Left forelimb (tissue), 1 donor: ENCODE measurements around the gene P4HTM.
"Not testable (repeated sequence)": the region's sequence is repeated elsewhere in the genome, so short reads cannot be mapped to it uniquely, and the experiment has no call there.

Experiments used
- DNase-seq: peaks from one replicate; pipeline ENCODE4 v3.0.0-alpha.2; 2018; ENCODE audit warnings: low spot score

P4HTM gene

GRCh38 chr3:49008627-49009026, 18.6 kb downstream of the P4HTM start:
- DNase-seq = not testable (repeated sequence)

DNA sequence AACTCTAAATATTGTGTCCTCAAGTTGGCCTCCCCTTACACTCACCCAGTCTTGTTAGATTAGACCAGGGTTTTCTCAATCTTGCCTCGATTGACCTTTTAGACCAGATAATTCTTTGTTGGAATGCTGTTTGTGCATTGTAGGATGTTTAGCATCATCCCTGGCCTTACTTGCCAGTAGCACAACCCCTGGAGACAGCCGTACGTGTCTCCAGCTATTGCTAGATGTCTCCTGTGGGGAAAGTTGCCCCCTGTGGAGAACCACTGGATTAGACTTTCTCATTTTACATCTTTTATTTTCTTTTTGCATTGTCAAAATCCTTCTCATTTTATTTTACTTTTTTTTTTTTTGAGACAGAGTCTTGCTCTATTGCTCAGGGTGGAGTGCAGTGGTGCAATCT, 19.4 kb downstream of the P4HTM start:
- DNase-seq = no peak

GRCh38 chr3:49012441-49013017, 22.5 kb downstream of the P4HTM start:
- DNase-seq = no peak

DNA sequence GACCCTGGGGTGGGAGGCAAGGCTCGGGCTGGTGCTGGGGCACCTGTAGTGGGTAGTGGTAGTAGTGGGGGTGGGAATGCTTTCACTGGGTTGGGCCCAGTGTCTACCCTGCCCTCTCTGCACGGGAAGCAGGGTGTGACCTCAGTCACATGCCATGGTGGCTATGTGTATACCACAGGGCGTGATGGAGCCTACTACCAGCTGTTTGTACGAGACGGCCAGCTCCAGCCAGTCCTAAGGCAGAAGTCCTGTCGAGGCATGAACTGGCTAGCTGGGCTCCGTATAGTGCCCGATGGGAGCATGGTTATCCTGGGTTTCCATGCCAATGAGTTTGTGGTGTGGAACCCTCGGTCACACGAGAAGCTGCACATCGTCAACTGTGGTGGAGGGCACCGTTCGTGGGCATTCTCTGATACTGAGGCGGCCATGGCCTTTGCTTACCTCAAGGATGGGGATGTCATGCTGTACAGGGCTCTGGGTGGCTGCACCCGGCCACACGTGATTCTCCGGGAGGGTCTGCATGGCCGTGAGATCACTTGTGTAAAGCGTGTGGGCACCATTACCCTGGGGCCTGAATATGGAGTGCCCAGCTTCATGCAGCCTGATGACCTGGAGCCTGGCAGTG, 23.2 kb downstream of the P4HTM start:
- DNase-seq = no peak

- no peak for DNase-seq
These were observed 24.0 kb downstream of the P4HTM start for GRCh38 chr3:49013738-49014660.

- no peak for DNase-seq
These were observed 25.0 kb downstream of the P4HTM start for GRCh38 chr3:49015072-49015471.

GRCh38 chr3:49015765-49016164, 25.7 kb downstream of the P4HTM start:
- no peak for DNase-seq

GRCh38 chr3:49016414-49017228, 26.6 kb downstream of the P4HTM start:
- DNase-seq = no peak

DNA sequence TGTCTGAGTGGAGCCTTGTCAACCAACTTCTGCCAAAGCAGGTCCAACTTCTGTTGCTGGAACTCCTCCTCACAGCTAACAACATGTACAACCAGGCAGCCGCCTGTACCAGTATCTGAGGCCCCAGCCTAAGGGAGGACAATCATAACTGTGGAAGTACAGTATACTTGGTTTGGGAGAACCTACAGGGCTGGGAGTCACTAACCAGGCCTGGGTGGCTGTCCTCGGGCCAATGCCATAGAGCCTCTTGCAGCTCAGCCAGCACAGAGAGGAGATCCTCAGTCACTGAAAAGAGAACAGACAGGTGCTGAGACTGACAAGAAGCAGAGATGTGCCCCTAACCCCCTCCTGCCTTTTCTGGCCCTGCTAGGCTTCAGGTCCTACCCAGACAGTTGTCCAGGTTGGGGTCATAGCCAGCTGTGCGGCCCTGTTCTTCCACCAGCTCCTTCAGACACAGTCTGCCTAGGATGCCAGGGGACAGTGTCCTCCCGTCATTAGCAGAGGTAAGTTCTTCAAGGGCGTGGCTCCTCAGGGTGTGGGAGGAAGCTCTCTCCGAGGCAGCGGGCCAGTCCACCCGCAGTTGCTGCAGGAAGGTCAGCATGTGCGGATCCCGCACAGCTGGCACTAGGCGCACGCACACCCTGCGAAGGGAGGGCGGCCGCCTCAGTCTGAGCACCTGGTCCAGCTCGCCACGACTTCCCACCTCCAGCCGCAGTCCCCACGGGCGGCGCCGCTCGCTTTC, 27.4 kb downstream of the P4HTM start:
- DNase-seq = no peak

GRCh38 chr3:49017971-49018706, 28.1 kb downstream of the P4HTM start, which contains the start of gene DALRD3:
TSS of gene DALRD3 (minus strand) at chr3:49018580. CDS start at chr3:49018564, 16 bp downstream.
- DNase-seq = peak; percentile 83

- no peak for DNase-seq
These were observed 28.6 kb downstream of the P4HTM start for GRCh38 chr3:49018707-49019006.

DNA sequence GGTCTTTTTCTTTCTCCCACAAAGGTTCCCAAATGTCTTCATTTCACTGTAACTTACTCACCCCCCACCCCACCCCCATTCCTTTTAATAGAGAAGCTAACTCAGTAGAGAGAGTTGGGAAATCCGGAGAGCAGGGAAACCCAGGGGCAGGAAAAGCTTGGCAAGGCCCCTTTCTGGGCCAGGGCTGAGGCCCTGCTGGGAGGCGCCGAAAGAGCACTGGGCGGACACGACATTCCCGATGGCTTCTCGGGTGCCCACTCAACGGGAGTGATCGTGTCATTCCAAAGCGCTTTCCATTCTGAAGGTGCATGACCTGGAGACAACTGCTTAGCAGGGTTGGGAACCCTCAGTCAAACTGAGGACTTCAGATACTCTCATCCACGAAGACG, 29.9 kb downstream of the P4HTM start:
- DNase-seq = no peak

GRCh38 chr3:49020330-49021212, 30.5 kb downstream of the P4HTM start:
- no peak for DNase-seq

DNA sequence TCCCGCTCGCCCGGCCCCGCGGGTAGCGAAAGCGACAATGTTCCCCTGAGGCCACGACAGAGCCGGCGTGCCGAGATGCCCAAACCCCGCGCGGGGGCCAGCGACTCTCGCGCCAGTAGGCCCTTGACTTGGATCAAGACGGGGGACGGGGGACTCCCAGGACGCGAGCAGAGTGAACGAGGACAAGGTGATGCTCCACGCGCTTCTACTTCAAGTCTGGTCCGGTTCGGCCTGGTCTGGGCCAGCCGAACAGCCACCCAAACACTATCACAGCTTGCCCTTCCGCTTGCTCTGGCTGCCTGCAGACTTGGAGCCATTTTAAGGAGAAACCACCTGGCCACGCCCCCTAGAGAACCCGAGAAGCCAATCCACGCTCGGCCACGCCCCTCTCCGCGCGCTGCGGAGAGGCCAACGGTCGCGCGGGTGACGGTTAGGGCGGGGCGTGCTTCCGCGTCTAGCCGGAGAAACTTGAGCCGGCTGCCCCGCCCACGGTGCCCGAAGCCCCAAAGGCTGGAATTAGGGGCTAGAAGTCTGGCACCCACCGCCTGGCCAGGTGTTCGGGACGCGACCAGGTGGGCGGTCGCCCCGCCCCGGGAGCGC, 31.3 kb downstream of the P4HTM start:
- DNase-seq = peak; percentile 99

DNA sequence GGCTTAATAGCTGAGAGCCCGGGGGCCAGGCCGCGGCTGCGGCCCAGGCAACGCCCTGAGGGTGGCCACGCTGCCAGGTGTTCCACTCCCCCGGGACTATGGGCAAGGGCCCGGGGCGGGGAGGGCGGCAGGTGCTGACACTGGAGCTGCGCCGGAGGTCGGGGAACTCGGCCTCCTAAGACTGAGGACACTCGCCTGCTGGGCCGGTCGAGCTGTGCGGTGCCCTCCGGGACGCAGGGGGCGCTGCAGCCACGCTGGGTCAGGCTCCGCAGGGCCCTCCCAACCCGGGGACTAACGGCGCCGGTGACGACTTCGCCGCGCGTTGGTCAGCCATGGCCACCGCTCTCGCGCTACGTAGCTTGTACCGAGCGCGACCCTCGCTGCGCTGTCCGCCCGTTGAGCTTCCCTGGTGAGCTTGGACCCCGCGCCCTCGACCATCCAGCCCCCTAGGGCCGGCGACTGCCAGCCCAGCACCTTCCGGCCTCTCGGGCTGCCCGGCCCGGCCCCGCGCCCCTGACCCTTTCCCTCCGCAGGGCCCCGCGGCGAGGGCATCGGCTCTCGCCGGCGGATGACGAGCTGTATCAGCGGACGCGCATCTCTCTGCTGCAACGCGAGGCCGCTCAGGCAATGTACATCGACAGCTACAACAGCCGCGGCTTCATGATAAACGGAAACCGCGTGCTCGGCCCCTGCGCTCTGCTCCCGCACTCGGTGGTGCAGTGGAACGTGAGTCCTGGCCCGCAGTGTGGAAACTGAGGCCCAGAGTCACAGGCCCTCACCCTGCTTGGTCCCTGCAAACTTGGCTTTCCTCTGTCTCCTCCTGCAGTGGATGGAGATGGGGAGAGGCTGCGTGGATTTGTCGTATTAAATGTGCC, 32.0 kb downstream of the P4HTM start, which contains the start of gene NDUFAF3:
Gene NDUFAF3, plus strand, starts transcription at position 309 of the 875 bp plus-strand sequence. Its CDS starts 24 bp downstream, at position 333.
- peak; percentile 95 for DNase-seq

- DNase-seq = no peak
These were observed 32.7 kb downstream of the P4HTM start for GRCh38 chr3:49022688-49023171.

DNA sequence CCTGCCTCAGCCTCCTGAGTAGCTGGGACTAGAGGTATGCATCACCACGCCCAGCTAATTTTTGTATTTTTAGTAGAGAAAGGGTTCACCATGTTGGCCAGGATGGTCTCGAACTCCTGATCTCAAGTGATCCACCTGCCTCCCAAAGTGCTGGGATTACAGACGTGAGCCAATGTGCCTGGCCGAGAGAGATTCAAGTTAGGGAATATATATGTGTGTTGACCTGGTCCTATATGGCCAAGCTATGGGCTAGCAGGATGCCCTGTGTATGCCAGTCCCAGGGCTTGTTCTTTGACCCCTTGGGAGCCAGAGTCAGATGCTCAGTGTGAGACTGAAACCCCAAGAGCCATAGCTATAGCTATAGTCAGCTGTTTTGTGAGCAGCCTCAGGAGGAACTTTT, 33.7 kb downstream of the P4HTM start:
- DNase-seq = no peak

DNA sequence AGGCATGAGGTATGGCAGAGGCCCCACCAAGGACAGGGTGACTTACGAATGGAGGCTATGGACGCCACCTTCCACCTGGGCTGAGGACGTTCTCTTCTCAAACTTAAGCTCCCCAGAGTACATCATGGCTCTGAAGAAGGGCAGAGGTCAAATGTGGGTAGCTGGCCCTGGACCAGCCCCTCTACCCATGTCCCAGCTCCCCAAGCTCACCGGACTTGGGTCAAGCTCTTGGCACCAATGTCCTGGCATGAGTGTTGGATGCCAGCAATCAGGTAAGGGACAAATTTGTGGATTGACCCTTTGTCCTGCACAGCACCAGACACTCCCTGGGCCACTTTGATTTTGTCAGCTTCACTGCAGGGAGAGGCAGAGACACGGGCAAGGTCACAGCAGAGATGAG, 34.4 kb downstream of the P4HTM start:
- DNase-seq = no peak
